ENCODE results near the gene PSAT1.

Gene PSAT1

DNA sequence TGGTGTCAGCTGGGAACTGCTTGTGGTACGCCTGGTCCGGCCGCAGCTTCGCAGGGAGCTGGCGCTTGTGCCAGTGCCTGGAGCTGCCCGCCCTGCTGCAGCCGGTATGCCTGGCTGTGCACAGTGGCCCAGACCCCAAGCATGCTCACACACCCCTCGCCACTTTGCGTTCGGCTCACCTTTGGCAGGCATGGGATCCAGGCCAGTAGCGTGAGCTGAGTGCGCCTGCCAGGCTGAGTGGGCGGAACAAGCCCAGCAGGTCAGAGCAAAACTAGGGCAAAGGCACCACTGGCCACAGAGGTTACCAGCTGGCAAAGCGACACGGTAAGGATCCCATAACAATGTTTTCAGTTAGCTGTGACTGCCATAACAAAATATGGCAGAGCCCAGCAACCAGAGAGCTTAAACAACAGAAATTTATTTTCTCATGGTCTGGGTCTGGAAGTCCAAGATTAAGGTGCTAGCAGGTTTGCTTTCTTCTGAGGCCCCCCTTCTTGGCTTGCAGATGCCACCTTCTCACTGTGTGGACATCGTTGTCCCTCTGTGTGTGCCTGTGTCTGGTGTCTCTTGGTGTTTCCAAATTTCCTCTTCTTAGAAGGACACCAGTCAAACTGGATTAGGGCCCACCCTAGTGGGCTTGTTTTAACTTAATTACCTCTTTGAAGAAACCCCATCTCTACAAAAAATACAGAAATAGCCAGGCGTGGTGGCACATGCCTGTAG, 61.6 kb downstream of the PSAT1 start:
- in situ Hi-C loops (cut with HindIII; ENCODE audit: low sequenced_read_pairs): no loop called here

DNA sequence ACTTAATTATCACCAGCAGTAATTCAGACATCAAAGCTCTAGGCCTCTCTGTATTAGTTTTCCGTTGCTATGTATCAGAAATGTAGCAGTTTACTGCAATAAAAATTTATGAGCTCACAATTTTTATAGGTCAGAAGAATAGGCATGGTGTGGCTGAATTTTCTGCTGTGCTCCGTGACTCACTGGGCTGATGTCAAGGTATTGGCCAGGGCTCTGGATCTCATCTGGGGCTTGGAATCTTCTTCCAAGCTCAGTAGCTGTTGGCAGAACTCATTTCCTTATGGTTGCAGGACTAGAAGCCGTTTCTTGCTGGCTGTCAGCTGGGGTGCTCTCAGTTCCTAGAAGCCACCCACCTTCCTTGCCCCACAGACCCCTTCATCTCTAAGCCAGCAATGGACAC, 66.3 kb downstream of the PSAT1 start:
- in situ Hi-C loops (cut with HindIII; ENCODE audit: low sequenced_read_pairs): no loop called here

DNA sequence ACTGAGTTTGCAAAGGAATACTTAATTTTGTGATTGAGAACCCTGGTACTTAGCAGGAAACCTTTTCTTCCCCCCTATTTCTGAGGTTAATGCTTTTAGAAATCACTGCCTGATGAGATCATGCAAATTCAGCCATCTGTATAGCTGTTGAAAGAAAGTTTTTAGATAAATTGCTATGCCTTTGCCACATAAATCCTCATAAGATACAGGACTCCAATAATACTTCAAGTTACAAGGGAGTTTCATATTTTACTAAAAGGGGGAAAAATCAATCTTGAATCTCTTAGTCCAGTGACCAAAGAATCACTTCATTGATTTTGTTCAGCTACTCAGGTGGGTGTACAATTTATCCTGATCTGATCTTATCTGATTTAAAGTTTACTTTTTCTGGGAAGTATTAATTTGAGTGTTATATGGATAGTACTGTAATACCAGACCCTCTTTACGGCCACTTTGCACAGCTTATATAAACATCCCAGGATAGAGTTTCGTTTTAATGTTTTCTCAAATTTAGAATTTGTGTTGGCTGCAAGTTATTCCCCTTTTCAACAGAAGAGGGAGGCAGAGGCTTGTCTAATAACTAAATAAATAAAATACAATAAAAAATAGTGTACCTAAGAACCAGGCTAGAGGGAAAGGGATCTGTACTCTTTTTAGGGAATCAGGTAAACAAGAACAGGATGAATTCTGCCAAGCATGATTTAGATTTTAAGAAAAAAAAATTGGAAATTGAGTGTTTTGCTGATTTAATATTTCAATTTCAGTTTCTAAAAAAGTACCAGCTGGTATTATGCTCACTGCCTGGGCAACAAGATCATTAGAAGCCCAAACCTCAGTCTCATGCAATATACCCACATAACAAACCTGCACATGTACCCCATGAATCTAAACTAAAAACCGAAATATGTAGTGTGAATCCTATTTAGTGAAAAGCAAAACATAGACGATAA, 69.1 kb downstream of the PSAT1 start:
- in situ Hi-C loops (cut with HindIII; ENCODE audit: low sequenced_read_pairs): no loop called here

GRCh38 chr9:78366827-78367226, 69.9 kb downstream of the PSAT1 start:
- in situ Hi-C loops (cut with HindIII; ENCODE audit: low sequenced_read_pairs): no loop called here

DNA sequence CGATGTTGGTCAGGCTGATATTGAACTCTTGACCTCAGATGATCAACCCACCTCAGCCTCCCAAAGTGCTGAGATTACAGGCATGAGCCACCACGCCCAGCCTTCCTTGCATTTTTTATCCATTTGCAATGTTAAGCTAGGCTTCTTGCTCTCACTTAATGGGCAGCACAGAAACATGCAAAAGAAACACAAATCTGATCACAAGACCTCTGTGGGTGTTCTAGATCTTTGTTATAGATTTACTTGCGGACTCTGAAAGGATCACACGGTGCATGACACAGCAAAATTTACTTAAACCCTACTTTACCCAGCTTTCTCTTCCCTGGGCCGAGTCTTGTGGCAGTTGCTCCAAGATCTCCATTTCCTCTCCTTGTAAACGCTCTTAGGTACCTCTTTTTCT, 71.3 kb downstream of the PSAT1 start:
- in situ Hi-C loops (cut with HindIII; ENCODE audit: low sequenced_read_pairs): no loop called here

DNA sequence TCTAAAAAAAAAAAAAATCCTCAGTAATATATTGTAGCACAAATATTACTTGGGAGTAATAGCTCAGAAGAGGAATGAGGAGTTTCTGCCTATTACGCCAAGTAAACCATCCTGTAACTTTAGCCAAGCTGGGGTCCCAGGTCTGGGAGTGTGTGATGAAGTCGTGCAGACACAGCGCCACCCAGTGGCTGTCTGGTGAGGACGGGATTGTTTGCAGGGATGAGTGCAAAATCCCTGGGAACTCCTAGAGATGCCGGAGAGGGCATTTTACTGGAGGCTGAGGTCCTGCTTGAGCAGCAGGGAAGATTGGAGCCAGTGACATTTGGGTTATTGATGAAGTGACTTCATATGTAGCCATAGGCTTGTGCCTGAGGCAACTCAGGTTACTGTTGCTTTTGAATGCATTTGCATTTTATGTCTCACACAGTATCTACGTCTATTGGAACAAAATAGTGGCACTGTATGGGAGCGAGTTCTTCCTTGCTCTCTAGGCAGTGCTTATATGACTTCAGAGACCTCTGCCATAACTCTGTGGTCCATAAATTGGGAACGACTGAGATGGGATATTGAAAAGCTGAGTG, 72.8 kb downstream of the PSAT1 start:
- in situ Hi-C loops (cut with HindIII; ENCODE audit: low sequenced_read_pairs): no loop called here

- in situ Hi-C loops (cut with HindIII; ENCODE audit: low sequenced_read_pairs): no loop called here
These were observed 74.1 kb downstream of the PSAT1 start for GRCh38 chr9:78370991-78371390.

GRCh38 chr9:78371981-78372380, 75.1 kb downstream of the PSAT1 start:
- in situ Hi-C loops (cut with HindIII; ENCODE audit: low sequenced_read_pairs): no loop called here

All from DLD1 (cell line).